Fibroblast of gingiva (primary cell): Measurements from ENCODE around the gene AGPAT4.
A peak's percentile ranks its signal among the peaks of the same experiment; 100 is the strongest.
"Not testable (repeated sequence)": the region's sequence is repeated elsewhere in the genome, so short reads cannot be mapped to it uniquely, and the experiment has no call there.

Source experiments
- DNase-seq: peaks from one replicate; pipeline ENCODE4 v3.0.0-alpha.2; 2011; ENCODE audit warnings: low read depth

Gene AGPAT4

DNA sequence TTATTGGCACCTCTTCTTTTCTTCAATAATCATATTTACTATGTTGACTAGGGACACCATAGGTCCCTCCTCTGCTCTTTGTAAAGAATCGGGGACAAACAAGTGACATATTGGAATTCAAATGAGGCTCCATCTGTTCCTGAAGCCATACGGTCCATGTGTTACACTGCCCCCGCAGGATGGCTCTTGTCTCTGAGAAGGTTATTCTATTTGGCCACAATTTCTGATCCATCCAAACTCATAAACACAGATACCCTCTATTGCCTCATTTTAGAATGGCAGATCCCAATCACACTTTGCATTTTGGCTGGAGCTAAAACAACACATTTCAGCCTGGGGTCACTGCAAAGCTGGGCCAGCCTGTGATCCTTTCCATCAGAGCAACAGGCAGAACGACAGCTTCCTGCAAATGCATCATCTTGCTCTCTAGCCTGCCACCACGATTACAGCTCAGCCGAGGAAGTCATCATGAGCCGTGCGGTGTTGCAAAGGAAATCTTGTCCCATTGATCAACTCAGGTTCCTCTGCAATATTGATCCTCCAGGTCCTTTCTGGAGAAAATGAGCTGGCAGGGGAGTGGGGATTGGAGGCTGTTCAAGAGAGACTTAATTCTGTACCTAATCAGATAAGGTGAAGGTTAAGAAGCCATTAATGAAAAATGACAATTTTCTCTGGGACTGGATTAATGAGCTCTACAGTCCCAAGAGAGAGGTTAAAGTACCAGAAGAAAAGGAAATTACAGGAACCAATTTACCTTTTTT, 73.1 kb downstream of the AGPAT4 start:
- DNase-seq: no peak

DNA sequence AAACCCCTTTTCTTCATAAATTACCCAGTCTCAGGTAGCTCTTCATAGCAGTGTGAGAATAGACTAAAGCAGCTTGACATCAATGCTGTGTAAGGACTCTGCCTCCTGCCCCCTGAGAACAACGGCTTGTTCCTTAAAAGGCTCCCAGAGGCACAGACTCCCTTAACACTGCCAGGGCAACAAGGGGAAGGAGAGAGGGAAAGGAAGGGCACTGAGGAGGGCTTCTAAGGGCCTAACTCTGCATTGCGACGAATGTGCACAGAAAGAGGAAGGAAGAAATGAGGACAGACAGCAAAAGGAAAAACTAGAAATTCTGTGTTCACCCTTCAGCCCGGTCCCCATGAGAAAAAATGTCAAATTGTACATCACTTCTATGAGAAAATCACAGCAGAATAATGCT, 74.0 kb downstream of the AGPAT4 start:
- DNase-seq: no peak

DNA sequence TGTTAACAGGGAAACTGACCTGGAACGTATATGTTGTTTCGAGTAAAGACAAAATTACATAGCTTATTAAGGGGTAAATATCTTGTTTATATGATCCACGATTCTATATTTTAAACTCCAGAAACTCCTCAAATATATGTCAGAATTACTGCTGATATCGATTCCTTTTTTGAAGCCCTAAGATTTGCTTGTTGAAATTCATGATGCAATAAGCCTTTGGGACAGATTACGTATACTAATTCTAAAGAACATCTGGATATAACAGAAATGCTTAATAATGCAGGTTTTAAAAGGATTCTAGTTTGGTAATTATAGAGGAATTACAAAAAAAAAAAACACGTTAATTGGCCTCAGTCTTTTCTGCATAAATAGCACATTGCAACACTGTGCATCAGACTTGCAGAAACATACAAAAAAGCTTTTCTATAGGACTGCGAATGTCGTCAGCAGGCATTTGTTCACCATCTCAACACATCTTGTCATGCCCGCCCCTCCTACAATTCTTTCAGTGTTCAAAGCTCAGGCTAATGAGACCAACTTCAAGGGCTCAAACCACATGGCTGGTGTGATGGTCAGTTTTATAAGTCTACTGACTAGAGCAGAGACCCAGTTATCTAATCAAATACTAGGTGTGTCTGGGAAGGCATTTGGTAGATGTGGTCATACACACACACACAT, 74.9 kb downstream of the AGPAT4 start:
- no peak for DNase-seq

DNA sequence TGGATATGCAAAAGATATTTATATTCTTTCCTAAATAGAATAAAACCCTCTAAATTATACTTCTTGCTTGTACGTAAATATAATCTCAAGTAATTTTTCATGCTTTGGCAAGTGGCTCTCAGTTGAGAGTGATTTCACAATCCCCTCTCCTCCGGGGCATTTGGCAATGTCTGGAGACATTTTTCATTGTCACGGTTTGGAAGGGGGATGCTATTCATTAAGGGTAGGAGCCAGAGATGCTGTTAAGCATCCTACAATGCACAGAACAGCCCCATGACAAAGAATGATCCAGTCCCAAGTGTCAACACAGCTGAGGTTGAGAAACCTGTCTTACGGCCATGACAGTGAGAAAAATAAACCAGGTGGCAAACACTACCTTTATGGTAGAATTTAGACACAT, 75.7 kb downstream of the AGPAT4 start:
- peak; percentile 83 for DNase-seq

DNA sequence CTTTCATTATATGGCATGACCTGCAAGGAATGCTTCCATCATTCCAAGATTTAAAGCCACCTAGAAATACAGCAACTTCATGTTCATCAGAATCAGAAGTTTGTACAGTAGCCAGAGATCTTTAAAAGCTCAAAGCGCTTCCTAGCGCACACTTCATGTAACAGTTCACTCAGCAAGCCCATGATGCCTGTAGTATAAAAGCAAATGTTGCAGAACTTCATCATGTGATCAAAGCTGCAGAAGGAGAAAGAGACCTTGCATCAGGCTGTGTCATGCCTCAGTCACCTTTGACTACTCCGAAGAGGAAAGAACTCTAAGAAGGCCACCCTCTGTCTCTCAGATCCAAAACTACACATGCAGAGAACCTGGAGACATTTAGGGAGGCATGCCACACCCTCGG, 78.5 kb downstream of the AGPAT4 start:
- DNase-seq: no peak

DNA sequence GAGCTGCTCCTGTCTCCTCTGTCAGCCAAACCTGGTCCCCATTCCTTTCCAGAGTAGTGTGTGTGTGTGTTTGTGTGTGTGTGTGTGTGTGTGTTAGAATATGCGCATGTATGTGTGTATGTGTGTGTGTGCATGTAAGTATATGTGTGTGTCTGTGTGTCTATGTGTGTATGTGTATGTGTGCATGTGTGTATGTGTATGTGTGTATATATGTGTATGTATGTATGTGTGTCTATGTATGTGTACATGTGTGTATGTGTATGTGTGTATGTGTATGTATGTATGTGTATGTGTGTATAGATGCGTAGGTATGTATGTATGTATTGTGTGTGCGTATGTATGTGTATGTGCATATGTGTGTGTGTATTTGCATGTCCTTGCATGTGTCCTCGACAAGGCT, 79.5 kb downstream of the AGPAT4 start:
- DNase-seq: no peak

DNA sequence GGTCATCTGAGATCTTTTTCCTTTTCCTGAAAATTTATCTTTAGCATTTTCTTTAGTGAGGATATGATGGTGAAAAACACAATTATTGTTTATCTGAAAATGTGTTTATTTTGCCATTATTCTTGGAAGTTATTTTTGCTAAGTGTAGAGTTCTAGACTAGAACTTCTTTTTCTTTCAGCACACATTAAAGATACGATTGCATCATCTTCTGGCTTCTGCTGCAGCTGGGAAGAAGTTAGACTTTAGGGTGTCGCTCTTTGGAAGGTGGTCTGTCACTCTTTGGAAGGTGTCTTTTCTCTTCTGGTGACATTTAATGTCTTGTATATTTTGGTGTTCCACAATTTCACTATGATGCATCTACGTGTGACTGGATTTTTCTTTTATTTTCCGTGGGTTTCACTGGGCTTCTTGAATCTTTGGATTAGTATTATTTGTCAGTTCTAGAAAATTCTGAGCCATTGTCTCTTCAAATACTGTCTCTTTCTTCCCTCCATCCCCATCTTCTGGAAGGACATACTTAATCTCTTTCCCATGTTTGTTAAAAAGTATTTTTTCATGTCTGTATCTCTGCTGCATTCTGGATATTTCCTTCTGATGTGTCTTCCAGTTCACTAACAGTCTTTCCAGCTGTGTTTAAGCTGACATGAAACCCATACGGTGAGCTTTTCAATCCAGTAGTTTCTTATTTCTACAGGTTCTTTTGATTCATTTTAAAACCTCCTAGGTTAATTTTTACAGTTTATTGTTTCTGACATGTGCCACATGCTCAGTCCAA, 81.0 kb downstream of the AGPAT4 start:
- DNase-seq: no peak

DNA sequence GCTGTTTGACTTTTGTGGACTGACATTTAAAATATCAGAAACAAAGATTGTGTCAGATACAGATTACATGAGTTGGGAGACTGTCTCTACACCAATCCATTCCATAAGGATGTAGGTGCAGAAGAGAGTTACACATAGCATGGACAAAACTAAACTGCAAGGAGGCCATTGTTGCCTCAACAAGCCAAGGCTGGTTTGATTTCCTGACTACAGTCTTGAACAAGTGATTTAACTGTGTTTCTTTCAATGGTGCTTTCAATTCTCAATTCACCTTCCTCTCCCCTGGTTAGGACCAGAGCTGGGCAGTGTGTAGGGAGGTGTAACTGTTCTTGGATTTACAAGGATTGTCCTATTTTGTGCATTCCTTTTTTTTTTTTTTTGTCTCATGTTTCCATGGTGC, 82.2 kb downstream of the AGPAT4 start:
- DNase-seq: no peak

DNA sequence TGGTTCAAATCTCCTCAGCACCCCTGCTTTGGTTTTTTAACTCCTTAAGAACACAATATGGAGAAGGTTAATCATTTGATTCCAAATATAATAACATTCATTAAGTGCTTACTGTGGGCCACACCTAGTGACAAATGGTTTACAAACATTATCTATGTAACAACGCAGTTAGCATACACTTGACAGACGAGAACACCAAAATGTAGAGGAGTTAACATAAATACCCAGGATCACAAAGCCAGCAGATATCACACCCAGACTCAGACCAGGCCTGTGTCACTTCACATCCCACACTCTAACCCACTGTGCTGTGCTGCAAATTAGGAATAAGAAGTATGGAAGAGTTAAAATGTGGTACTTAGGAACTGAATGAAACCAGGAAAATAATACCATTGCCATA, 82.9 kb downstream of the AGPAT4 start:
- no peak for DNase-seq

DNA sequence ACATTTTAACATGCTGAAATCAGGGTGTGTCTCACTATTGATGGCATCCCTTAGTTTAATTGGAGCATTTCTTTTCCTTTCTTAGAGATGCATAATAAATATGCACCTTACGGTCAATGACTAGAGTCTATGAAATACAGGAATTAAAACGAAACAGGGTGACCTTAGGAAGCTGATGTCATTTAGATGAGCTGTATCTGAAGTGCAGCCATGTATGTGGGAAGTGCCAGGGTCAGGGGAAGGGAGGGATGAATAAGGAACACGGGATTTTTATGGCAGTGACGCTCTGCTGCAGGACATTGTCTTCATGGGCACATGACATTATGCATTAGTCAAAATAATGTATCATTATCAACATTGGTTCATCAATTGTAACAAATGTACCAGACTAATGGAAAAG, 84.0 kb downstream of the AGPAT4 start:
- DNase-seq: no peak

DNA sequence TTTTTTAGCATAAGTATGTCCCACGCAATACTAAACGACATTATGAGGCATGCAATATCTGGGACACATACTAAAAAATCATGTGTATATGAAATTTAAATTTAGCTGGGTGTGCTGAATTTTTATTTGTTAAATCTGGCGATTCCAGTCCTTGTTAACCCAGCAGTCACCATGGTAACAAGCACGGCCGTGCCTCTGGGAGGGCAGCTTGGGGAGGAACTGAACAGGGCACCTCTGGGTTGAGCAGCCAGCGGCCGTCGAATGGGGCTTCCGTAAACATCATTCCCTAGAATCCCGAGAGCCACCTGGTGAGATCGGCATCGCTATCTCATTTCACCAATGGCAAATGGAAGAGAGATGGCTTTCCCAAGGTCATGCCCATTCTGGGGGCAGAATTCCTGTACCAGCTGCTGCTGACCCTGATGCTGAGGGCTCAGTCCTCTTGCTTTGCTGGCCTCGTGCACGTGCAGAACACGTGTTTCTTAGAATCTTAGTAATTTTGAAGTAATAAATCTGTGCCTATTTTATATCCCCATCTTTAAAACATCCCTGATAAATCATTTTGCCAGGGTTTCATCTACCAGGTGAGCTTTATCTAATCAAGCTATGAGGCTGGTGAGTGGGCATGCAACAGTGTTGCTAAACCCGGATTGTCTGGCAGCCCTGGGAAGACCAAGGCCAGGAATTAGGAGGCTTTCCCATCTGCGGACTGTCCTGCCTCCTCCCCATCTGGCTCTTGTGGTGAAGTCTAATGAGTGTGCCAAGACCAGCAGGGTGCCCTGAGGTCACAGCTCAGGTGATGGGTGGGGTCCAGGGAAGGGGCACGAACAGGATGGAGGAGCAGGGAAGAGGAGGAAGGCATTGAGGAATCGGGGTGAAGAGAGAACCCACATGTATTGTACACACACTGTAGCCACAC, 85.1 kb downstream of the AGPAT4 start:
- no peak for DNase-seq

DNA sequence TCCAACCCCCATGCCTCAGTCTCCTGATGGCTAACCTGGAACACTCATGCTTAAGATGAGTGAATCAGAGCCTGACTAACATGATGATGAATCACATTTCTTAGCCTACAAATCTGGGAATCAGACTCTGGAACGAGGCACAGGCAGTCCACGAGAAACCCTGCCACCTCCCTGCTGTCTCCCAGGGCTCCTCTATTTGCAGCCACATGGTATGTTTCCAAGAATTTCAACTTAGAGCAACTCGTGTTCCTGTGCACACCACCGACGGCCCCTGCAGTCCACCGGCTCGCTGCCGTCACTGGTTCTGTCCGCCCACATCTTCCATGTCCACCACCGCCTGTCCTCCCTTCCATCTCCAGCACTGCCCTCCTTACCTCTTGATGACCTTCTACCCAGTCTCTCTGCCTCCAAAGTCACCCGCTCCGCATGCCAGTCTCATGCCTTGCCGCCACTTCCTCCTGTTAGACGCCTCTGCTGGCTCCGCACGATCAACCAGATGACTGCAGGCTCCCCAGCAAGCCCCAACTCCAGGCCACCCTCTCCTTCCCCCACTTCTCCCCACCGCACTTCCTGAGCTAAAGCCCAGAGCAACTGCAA, 87.6 kb downstream of the AGPAT4 start:
- peak; percentile 47 for DNase-seq

DNA sequence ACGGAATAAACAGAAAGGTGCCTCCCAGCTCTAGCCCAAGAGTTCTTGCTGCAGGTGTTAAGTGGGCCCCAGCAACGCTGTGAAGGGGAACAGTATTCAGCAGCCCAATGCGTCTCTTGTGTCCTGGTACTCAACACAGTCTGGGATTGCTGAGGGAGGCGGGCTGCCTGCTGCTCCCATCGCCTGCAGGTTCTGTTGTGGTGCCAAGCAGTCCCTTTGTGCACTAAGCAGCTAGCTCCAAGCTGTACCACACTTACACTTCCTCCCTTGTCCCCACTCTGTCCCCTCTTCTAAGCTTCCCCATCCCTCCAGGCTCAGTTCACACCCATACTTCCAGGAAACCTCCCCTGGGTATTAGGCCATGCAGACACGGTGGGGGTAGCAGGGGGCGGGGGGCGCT, 92.7 kb downstream of the AGPAT4 start:
- no peak for DNase-seq

DNA sequence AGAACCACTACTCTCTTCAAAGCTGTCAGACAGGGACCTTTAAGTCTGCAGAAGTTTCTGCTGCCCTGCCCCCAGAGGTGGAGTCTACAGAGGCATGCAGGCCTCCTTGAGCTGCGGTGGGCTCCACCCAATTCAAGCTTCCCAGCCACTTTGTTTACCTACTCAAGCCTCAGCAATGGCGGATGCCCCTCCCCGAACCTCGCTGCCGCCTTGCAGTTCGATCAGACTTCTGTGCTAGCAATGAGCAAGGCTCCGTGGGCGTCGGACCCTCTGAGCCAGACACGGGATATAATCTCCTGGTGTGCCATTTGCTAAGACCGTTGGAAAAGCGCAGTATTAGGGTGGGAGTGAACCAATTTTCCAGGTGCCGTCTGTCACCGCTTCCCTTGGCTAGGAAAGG, 95.7 kb downstream of the AGPAT4 start:
- DNase-seq: not testable (repeated sequence)

DNA sequence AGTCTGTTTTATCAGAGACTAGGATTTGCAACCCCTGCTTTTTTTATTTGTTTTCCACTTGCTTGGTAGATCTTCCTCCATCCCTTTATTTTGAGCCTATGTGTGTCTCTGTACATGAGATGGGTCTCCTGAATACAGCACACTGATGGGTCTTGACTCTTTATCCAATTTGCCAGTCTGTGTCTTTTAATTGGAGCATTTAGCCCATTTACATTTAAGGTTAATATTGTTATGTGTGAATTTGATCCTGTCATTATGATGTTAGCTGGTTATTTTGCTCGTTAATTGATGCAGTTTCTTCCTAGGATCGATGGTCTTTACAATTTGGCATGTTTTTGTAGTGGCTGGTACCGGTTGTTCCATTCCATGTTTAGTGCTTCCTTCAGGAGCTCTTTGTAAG, 97.4 kb downstream of the AGPAT4 start:
- DNase-seq: not testable (repeated sequence)

DNA sequence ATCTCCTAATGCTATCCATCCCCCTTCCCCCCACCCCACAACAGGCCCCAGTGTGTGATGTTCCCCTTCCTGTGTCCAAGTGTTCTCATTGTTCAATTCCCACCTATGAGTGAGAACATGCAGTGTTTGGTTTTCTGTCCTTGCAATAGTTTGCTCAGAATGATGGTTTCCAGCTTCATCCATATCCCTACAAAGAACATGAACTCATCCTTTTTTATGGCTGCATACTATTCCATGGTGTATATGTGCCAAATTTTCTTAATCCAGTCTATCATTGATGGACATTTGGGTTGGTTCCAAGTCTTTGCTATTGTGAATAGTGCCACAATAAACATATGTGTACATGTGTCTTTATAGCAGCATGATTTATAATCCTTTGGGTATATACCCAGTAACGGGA, 101.1 kb downstream of the AGPAT4 start:
- not testable (repeated sequence) for DNase-seq

DNA sequence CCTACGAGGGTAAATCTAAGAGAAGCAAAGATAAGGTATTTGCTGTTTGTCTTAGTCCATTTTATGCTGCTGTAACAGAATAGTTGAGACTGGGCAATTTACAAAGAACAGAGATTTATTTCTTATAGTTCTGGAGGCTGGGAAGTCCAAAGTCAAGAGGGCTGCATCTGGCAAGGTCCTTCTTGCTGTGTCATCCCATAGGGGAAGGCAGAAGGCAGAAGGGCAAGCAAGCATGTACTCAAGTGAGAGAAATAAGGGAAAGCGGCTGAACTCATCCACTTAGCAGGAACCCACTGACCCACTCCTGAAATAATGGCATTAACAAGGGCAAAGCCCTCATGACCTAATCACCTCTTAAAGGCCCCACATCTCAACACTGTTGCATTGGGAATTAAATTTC, 102.7 kb downstream of the AGPAT4 start:
- DNase-seq: no peak

DNA sequence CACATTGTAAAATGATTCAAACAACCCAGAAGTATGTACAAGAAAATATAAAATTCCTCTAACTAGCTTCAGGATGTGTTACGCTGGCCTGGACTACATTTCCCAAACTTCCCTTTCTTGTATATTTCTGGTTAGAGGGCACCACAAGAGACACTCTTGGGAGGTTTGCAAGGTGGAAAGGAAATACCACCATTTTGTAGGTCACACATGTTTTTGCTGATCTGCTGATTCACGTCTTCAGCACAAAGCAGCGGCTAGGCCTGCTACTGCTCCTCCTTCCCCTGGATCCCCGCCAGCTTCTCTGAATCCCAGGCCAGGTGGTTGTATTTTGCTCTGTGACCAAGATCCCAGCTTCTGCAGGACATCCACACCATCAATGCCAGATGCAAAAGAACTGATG, 104.2 kb downstream of the AGPAT4 start:
- peak; percentile 64 for DNase-seq

DNA sequence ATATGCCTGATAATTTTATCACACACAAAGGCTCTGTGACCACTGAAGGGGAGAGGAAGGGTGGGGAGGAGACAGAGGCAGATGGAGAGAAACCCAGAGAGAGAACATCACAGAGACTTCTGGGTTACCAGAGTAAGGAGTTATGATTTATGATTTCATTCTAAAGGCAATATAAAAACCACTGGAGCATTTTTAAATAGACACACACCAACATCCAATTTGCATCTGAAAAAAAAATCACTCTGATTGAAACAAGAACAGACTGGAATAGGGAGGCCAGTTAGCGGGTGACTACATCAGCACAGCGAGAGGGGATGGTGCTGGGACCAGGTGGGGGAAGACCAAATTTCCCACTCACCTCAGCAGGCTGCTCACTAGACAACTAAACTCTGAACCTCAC, 104.8 kb downstream of the AGPAT4 start:
- no peak for DNase-seq

DNA sequence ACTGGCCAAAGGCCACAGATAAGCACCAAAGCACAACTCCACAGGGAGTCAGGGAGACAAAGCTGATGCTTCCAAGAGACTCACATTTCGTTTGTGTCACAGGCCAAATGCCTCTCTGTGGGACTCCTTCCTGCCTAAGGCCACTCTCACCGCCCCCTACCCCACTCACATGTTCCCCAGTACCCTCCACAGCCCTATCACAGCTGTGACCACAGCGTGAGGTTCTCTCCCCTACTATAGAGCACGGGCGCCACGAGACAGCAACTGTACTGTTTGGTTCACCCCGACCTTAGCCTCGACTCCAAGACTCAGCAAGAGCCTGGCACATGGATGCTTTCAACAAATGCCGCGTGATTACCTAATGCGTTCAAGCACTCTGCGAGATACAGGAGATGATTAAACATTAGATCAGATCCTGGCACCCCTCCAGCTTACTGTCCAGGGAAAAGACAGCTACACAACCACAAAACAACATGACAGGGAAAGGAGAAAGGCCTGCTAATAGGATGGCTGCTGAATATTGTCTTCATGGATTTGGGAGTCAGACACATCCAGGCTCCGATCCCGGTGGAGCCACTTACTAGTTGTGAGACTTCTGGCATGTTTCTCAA, 105.5 kb downstream of the AGPAT4 start:
- DNase-seq: peak; percentile 84

DNA sequence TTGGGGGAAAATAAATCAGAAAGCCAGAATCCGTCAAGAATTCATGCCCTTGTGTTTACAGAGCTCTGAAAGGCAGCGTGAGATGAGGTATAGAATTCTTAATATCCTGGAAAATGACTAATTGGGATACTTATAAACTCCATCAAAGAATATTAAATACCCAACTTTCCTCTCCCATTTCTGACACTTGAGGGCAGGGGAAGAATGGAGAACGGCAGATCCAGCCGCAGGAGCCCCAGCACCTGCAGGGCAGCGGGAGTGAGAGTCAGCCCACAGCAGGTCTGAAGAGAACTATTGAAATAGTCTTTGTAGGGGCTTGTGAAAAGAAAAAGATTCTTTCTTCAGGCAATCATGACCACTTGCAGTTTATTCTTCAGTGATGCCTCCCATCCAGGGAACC, 107.2 kb downstream of the AGPAT4 start:
- no peak for DNase-seq
